NCI-H2196 treated with DMSO at 0.1 percent for 48 hours (cell line): Measurements from ENCODE around the gene NECAB3.
A peak's percentile ranks its signal among the peaks of the same experiment; 100 is the strongest.

Source experiments
- DNase-seq: peaks from one replicate; lab custom pipeline; 2025; ENCODE audit not compliant: unreplicated experiment; lab: John Stamatoyannopoulos, UW

The NECAB3 gene

GRCh38 chr20:33666293-33667244 is 7.7 kb downstream of the NECAB3 start, which contains the start of gene ACTL10:
Gene ACTL10, plus strand, starts transcription at chr20:33666943. Its CDS starts 555 bp downstream, at chr20:33667498.
- DNase-seq = peak; percentile 98

GRCh38 chr20:33664762-33665144 is 9.5 kb downstream of the NECAB3 start:
- no peak for DNase-seq

GRCh38 chr20:33664085-33664761 is 10.0 kb downstream of the NECAB3 start:
- DNase-seq = no peak

- DNase-seq = peak; percentile 65
Measured at GRCh38 chr20:33663161-33664084, 10.8 kb downstream of the NECAB3 start.

- DNase-seq = no peak
Measured at GRCh38 chr20:33662172-33662571, 12.1 kb downstream of the NECAB3 start, which contains the start of gene C20orf144. Gene C20orf144, plus strand, starts transcription at chr20:33662327. Its CDS starts 19 bp downstream, at chr20:33662346.

GRCh38 chr20:33660685-33661058 is 13.6 kb downstream of the NECAB3 start:
- no peak for DNase-seq

- no peak for DNase-seq
Measured at GRCh38 chr20:33660035-33660684, 14.1 kb downstream of the NECAB3 start.

- no peak for DNase-seq
Measured at GRCh38 chr20:33659341-33660034, 14.7 kb downstream of the NECAB3 start.

- no peak for DNase-seq
Measured at GRCh38 chr20:33658929-33659328, 15.3 kb downstream of the NECAB3 start.

- DNase-seq = no peak
Measured at GRCh38 chr20:33658510-33658909, 15.7 kb downstream of the NECAB3 start.

- no peak for DNase-seq
Measured at GRCh38 chr20:33657704-33658095, 16.5 kb downstream of the NECAB3 start.

- DNase-seq = no peak
Measured at GRCh38 chr20:33656783-33657703, 17.2 kb downstream of the NECAB3 start.

- DNase-seq = no peak
Measured at GRCh38 chr20:33656010-33656782, 18.0 kb downstream of the NECAB3 start.

- no peak for DNase-seq
Measured at GRCh38 chr20:33655164-33655563, 19.1 kb downstream of the NECAB3 start.

- no peak for DNase-seq
Measured at GRCh38 chr20:33654680-33655161, 19.5 kb downstream of the NECAB3 start.

GRCh38 chr20:33653900-33654596 is 20.2 kb downstream of the NECAB3 start:
- DNase-seq = peak; percentile 89

GRCh38 chr20:33653218-33653899 is 20.9 kb downstream of the NECAB3 start:
- DNase-seq = peak; percentile 76
